Stimulated activated CD4-positive, alpha-beta T cell treated with anti-CD3 and anti-CD28 coated beads, Interleukin-12 subunit alpha, Interleukin-12 subunit beta, amount 100 ng/mL, for 24 hours (primary cell): ENCODE data around the gene PARD6G.
"Not testable (repeated sequence)": the region's sequence is repeated elsewhere in the genome, so short reads cannot be mapped to it uniquely, and the experiment has no call there.

Source experiments
- DNase-seq, 2 experiments: peaks; one replicate each; pipeline ENCODE4 v3.0.0-alpha.2; 2020; ENCODE audit warnings: low read depth in 2 of 2

PARD6G gene

GRCh38 chr18:80241919-80242777 is 5.2 kb downstream of the PARD6G start:
- no peak for DNase-seq

- DNase-seq, result no peak
These were observed 7.5 kb downstream of the PARD6G start for GRCh38 chr18:80239830-80240229.

- DNase-seq, result no peak
These were observed 8.6 kb downstream of the PARD6G start for GRCh38 chr18:80238651-80239260.

- DNase-seq, result not testable (repeated sequence)
These were observed 9.8 kb downstream of the PARD6G start for GRCh38 chr18:80237519-80237918.

- no peak for DNase-seq
These were observed 12.9 kb downstream of the PARD6G start for GRCh38 chr18:80234398-80234797.

GRCh38 chr18:80233899-80234298 is 13.4 kb downstream of the PARD6G start:
- no peak for DNase-seq

GRCh38 chr18:80233201-80233835 is 14.0 kb downstream of the PARD6G start:
- no peak for DNase-seq

GRCh38 chr18:80232710-80233109 is 14.6 kb downstream of the PARD6G start:
- DNase-seq, result no peak

- no peak for DNase-seq
These were observed 15.3 kb downstream of the PARD6G start for GRCh38 chr18:80232030-80232429.

- DNase-seq, result no peak
These were observed 15.7 kb downstream of the PARD6G start for GRCh38 chr18:80231616-80232015.

- no peak for DNase-seq
These were observed 16.2 kb downstream of the PARD6G start for GRCh38 chr18:80231151-80231550.

GRCh38 chr18:80229766-80230745 is 17.3 kb downstream of the PARD6G start:
- DNase-seq, result no peak

GRCh38 chr18:80229363-80229762 is 18.0 kb downstream of the PARD6G start:
- no peak for DNase-seq

- no peak for DNase-seq
These were observed 19.1 kb downstream of the PARD6G start for GRCh38 chr18:80228051-80228848.

GRCh38 chr18:80227472-80227871 is 19.8 kb downstream of the PARD6G start:
- no peak for DNase-seq

- no peak for DNase-seq
These were observed 21.6 kb downstream of the PARD6G start for GRCh38 chr18:80225685-80226084.

- DNase-seq, result no peak
These were observed 23.6 kb downstream of the PARD6G start for GRCh38 chr18:80223581-80224148.

GRCh38 chr18:80219488-80219887 is 27.8 kb downstream of the PARD6G start:
- not testable (repeated sequence) for DNase-seq

GRCh38 chr18:80218341-80219227 is 28.7 kb downstream of the PARD6G start:
- no peak for DNase-seq
